Coronary artery (tissue), 2 donors: Measurements from ENCODE around the gene RSL24D1.

ENCODE experiments used
- DNase-seq: peaks from one replicate; pipeline ENCODE4 v3.0.0-alpha.2; 2017; ENCODE audit warnings: low spot score
- H3K27ac ChIP-seq, 2 donors: fragments of 200-600 bp; sonication (generic); one replicate each; pipeline ENCODE4 v1.5.1; 2016 to 2019
- H3K4me3 ChIP-seq: fragments of 200-600 bp; sonication (generic); 2 replicates; pipeline ENCODE4 v1.5.1; 2016; ENCODE audit warnings: mild to moderate bottlenecking, moderate library complexity
- CTCF ChIP-seq: fragments of 200-600 bp; sonication (generic); IDR thresholded peaks from one replicate; pipeline ENCODE4 v1.5.1; 2019; ENCODE audit warnings: antibody characterized with exemption

RSL24D1 gene

GRCh38 chr15:55238877-55239276 is 42.1 kb upstream of the RSL24D1 start:
- Histone ChIP-seq H3K4me3 (no peak overlapping the region), H3K27ac (no peak overlapping the region)
- DNase-seq = no peak
- no peak for TF ChIP-seq CTCF

- DNase-seq = no peak
- Histone ChIP-seq H3K27ac (no peak overlapping the region), H3K4me3 (no peak overlapping the region)
- TF ChIP-seq CTCF = no peak
Observed at GRCh38 chr15:55237219-55238130, 40.7 kb upstream of the RSL24D1 start.

- DNase-seq = no peak
- H3K4me3 ChIP-seq = no peak overlapping the region
- no peak for TF ChIP-seq CTCF
- no peak overlapping the region for H3K27ac ChIP-seq
Observed at GRCh38 chr15:55235546-55236036, 38.9 kb upstream of the RSL24D1 start.

- no peak for DNase-seq
- Histone ChIP-seq H3K27ac (no peak overlapping the region), H3K4me3 (no peak overlapping the region)
- no peak for TF ChIP-seq CTCF
Observed at GRCh38 chr15:55234800-55235104, 38.0 kb upstream of the RSL24D1 start.

- Histone ChIP-seq H3K4me3 (no peak overlapping the region), H3K27ac (no peak overlapping the region)
- no peak for DNase-seq
- TF ChIP-seq CTCF = no peak
Observed at GRCh38 chr15:55234104-55234799, 37.5 kb upstream of the RSL24D1 start.

- Histone ChIP-seq H3K4me3 (no peak overlapping the region), H3K27ac (no peak overlapping the region)
- no peak for TF ChIP-seq CTCF
- no peak for DNase-seq
Observed at GRCh38 chr15:55231455-55231854, 34.7 kb upstream of the RSL24D1 start.
